ENCODE data around the gene TCF12. TPM values are rescaled to one million over a fixed set of nuclear protein-coding genes. Genes with fewer than 3 reads are reported as not detected.

Gene TCF12
- total RNA-seq, 1 donor from 2014 or later = 106 TPM

- no peak for TF ChIP-seq CTCF (IDR thresholded peaks at IDR 0.05)
- no peaks in the 10 kb centered on the region for H3K27me3 Mint-ChIP-seq (ENCODE audit: low read depth)
- H3K4me3 Mint-ChIP-seq (ENCODE audit: unreplicated experiment) = no peak overlapping the region
- no peak for DNase-seq (ENCODE audit: low spot score)
- peak overlapping the region; percentile 45 for H3K27ac Mint-ChIP-seq (ENCODE audit: unreplicated experiment)
- no peaks in the 10 kb centered on the region for H3K36me3 Mint-ChIP-seq (ENCODE audit: low read depth)
- peaks cover 49% of the 10 kb centered on the region for H3K4me1 Mint-ChIP-seq (ENCODE audit: low read depth)
- H3K9me3 Mint-ChIP-seq (ENCODE audit: low read depth) = no peaks in the 10 kb centered on the region
Observed at GRCh38 chr15:56985856-56986255, 67.4 kb downstream of the TCF12 start.

GRCh38 chr15:56987286-56987685 is 68.8 kb downstream of the TCF12 start:
- H3K4me3 Mint-ChIP-seq (ENCODE audit: unreplicated experiment) = no peak overlapping the region
- H3K4me1 Mint-ChIP-seq (ENCODE audit: low read depth) = peaks cover 49% of the 10 kb centered on the region
- TF ChIP-seq CTCF (IDR thresholded peaks at IDR 0.05) = no peak
- DNase-seq (ENCODE audit: low spot score) = no peak
- H3K9me3 Mint-ChIP-seq (ENCODE audit: low read depth) = no peaks in the 10 kb centered on the region
- no peak overlapping the region for H3K27ac Mint-ChIP-seq (ENCODE audit: unreplicated experiment)
- H3K36me3 Mint-ChIP-seq (ENCODE audit: low read depth) = no peaks in the 10 kb centered on the region
- H3K27me3 Mint-ChIP-seq (ENCODE audit: low read depth) = no peaks in the 10 kb centered on the region

DNA sequence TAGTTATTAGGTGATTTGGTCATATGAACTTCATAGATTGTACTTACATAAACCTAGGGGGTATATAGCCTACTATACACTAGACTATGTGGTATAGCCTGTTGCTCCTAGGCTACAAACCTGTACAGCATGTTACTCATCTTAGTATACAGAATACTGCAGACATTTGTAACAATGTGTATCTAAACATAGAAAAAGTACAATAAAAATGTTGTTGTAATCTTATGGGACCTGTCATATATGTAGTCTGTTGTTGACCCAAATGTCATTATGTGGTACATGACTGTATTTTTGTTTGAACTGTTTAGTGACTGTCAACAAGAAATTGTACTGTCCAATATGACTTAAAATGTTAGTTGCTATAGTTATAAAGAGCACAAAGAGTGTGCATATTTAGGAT is 69.8 kb downstream of the TCF12 start:
- H3K9me3 Mint-ChIP-seq (ENCODE audit: low read depth) = no peaks in the 10 kb centered on the region
- peaks cover 45% of the 10 kb centered on the region for H3K4me1 Mint-ChIP-seq (ENCODE audit: low read depth)
- H3K27me3 Mint-ChIP-seq (ENCODE audit: low read depth) = no peaks in the 10 kb centered on the region
- DNase-seq (ENCODE audit: low spot score) = no peak
- no peak overlapping the region for H3K4me3 Mint-ChIP-seq (ENCODE audit: unreplicated experiment)
- H3K36me3 Mint-ChIP-seq (ENCODE audit: low read depth) = no peaks in the 10 kb centered on the region
- no peak for TF ChIP-seq CTCF (IDR thresholded peaks at IDR 0.05)
- H3K27ac Mint-ChIP-seq (ENCODE audit: unreplicated experiment) = no peak overlapping the region

DNA sequence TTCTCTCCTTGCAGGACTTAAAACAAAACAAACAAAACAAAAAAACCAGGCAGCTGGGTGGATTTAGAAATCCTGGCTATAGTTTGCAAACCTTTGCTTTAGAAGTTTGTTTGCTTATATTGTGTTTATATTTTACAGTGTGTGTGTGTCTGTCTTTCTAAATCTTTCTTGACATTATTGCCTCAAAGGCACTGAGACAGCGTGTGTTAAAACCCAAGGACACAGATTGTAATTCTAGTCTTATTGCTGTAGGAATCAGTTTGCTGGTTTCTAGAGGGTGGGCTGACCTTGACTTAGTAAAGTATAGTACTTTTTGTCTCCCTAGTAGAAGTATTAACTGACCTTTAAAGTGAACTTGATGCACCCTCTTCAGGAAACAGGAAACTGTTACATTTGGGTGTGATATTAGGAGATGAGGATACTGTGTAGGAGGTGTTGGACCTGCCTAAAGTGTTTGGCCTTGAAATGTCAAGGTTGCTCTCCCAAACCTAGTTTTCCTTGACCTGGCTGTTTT is 71.0 kb downstream of the TCF12 start:
- H3K36me3 Mint-ChIP-seq (ENCODE audit: low read depth) = no peaks in the 10 kb centered on the region
- no peak overlapping the region for H3K4me3 Mint-ChIP-seq (ENCODE audit: unreplicated experiment)
- H3K27ac Mint-ChIP-seq (ENCODE audit: unreplicated experiment) = no peak overlapping the region
- no peak for TF ChIP-seq CTCF (IDR thresholded peaks at IDR 0.05)
- H3K9me3 Mint-ChIP-seq (ENCODE audit: low read depth) = no peaks in the 10 kb centered on the region
- no peak for DNase-seq (ENCODE audit: low spot score)
- peaks cover 45% of the 10 kb centered on the region for H3K4me1 Mint-ChIP-seq (ENCODE audit: low read depth)
- no peaks in the 10 kb centered on the region for H3K27me3 Mint-ChIP-seq (ENCODE audit: low read depth)

DNA sequence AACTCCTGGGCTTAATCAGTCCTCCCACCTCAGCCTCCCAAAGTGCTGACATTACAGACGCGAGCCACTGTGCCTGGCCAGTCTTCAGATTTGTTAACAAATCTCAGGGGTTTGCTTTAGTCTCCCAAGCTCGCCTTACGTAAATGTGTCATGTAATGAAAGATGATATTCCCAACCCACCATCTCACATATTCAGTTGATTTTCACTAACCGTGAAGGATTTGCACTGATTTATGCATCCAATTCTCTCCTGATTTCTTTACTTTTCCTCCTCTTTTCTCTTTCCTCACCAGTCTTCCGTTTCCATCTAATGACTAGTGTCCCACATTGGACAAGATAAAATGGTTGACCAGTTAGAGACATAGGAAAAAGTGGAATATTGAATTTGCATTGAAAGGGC is 72.6 kb downstream of the TCF12 start:
- Mint-ChIP-seq H3K9me3 (ENCODE audit: low read depth) (no peaks in the 10 kb centered on the region), H3K27ac (ENCODE audit: unreplicated experiment) (no peak overlapping the region), H3K36me3 (ENCODE audit: low read depth) (no peaks in the 10 kb centered on the region), H3K4me1 (ENCODE audit: low read depth) (peaks cover 38% of the 10 kb centered on the region), H3K4me3 (ENCODE audit: unreplicated experiment) (no peak overlapping the region), H3K27me3 (ENCODE audit: low read depth) (no peaks in the 10 kb centered on the region)
- no peak for TF ChIP-seq CTCF (IDR thresholded peaks at IDR 0.05)
- no peak for DNase-seq (ENCODE audit: low spot score)

Measured in chondrocyte (in vitro differentiated cells).